GM18526 (cell line): ENCODE measurements around the gene KIAA0753.
A peak's percentile ranks its signal among the peaks of the same experiment; 100 is the strongest.

Experiments used
- POLR2A ChIP-seq: IDR thresholded peaks from 3 replicates; pipeline ENCODE4 v1.6.1; 2011; ENCODE audit not compliant: insufficient read length; ENCODE audit errors: extremely low read depth

The KIAA0753 gene

DNA sequence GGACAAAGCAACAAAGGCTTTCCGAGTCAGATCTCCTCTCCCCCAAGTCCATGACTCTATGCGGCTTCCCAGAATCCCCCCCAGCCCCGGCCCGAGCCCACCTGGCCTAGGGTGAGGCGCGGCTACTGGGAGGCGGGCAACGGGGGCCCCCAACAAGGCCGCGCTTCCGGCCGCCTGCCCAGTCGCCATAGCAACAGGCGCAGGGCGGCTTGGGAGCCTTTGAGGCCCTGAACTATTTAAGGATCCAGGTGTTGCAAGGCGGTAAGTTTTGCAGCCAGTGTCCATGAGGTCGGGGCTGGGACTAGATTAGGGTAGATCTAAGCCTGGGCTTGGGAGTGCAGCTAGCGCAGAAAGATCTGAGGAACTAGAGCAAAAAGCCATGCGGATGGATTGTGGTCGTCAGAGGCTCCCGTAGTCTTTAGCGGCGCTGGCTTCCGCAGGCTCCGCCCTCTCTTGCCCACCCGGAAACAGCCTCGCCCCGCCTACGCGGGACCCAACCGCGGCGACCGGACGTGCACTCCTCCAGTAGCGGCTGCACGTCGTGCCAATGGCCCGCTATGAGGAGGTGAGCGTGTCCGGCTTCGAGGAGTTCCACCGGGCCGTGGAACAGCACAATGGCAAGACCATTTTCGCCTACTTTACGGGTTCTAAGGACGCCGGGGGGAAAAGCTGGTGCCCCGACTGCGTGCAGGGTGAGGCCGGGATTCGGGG lies at the start of gene KIAA0753, which contains the start of gene TXNDC17:
KIAA0753 (minus strand) TSS at position 176 of the 711 bp plus-strand sequence. CDS start 5,608 bp downstream, outside the sequence.
TXNDC17 (plus strand) TSS at position 525 of the 711 bp plus-strand sequence; CDS start at position 548, 23 bp downstream.
- peak; percentile 98 for TF ChIP-seq POLR2A

DNA sequence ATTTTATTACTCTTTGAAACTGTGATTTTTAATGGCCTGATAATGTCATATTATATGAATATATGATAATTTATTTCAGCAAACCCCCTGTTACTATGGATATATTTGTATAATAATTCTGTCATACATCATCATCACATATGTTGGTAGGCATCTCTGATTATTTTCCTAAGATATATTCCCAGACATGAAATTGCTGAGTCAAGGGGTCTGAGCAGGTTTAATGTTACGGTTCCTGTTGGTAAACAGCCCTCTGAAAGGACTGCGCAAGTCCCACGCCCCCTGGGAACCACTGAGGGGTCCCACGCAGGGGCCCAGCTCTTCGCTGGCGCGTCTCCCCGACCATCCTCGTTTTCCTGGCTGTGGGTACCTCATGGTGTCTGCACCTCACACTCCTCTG lies 48.4 kb upstream of the KIAA0753 start:
- no peak for TF ChIP-seq POLR2A

DNA sequence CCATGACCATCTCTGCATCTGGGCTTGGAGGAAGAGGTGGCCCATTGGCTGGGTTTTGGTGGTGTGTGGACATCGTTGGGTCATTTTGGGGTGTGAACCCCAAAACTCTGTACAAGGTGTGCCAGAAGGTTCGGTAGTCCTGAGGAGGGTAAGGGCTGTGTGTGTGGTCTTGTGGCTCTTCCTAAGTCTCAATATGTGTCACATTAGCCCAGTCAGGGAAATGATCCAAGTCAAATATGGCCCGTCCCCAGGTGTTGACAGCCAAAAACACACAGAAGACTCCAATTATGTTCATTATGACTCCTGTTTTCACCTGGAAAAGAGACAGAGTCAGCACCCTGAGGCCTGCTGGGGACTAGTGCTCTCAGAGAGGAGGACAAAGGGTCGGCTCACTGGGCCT lies 45.5 kb upstream of the KIAA0753 start:
- TF ChIP-seq POLR2A = no peak

DNA sequence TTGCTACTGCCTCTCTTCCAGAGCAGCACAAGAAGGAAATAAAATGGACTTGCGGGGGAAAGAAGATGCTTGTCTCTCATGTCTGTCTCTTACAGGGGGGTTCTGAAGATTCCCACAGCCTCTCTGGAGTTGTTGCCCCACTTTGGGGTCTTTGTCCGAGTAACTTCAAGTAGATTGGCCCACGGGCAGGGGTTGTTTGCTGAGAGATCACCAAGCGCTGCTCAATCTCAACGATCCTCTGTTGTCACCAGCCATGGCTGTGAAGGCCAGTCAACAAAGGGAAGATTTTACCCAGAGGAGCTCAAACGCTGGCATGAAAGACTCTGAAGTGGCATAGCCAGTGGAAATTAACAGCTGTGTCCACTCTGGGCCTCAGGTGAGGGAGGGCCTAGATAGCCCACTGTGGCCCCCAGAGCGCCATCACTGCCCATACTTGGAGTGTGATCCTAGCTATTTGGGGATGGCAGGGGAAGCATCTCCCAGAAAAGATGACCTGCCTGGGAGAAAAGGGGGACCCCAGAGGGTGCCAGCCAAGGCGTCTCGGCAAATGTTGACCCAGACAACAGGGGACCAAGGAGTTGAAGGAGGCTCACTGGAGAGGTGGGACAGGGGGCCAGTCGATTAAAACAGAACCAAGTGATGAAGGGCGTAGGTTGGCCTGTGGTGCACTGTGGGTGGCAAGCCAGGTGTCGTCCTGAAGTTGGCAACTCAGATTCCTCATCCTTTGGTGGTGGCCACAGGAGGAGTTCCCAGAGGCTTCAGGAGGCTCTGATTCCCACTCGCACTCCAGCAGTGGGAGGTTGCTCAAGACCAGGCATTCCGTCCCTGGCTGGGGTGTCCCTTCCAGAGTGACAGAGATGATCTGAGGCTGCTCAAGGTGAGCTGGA lies 44.6 kb upstream of the KIAA0753 start:
- TF ChIP-seq POLR2A = no peak

DNA sequence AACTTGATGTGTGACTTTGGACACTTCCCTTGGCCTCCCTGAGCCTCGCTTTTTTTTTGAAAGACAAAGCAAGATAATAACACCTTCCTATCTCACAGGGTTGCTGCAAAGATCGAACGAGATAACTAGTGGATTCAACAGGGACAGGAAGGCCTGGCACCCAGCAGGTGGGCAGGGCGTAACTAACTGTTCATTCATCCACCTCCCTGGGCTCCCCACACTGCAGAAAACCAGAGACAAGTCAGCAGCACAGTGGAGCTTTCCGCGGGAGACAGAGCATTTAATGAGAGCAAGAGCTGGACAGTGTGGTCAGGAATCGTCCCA lies 43.9 kb upstream of the KIAA0753 start:
- no peak for TF ChIP-seq POLR2A

DNA sequence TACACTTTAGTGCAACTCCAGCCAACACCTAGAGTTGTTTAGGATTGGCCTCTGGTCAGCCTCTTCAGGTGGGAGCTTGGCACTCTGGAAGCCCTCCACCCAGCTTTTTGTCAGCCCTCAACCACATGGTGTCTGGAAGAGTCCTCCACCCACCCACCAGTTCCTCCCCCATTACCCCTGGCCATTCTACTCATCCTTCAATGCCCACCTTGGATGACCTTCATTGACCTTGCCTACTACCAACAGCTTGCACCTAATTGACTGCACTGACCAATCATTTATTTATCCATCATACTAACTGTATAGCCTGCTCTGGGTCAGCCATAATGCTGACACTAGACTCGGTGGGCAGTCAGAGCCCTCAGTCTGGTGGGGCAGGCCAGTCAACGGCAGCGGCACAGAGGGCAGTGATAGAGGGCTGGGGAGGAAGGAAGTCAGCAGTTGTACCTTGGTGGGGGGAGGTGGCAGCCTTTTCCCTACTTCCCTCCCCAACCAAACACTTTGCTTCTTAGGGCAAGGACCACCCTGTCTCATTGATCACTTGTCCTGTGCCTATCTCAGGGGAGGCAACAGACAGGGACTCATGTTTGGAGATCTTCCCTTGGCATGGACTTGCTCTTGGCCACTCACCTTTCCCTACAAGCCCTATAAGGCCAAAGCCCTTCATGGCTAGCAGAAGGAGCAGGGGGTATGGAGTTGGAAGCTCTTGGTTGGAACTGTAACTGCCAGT lies 43.4 kb upstream of the KIAA0753 start:
- no peak for TF ChIP-seq POLR2A

DNA sequence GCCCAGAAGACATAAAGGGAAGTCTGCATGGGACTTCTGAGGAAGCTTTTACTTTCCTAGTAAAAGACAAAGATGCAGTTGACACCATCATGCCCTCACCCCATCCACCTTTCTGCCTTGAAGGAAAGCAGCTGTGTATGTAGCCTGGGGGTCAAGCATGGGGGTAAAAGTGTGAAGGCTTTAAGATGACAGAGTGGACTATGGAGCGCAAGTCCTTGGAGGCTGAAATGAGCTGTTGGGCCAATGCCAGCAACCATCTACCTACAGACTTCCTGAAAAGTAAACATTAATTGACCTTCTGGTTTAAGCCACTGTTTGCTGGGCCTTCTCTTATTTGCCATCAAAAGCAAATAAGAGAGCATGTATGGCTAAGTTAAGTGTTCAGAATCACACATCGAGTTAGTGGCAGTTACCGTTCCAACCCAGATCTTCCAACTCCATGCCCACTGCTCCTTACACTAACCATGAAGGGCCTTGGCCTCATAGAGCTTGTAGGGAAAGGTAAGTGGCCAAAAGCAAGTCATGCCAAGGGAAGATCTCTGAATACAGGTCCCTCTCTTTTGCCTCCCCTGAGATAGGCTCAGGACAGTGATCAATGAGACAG lies 42.7 kb upstream of the KIAA0753 start:
- no peak for TF ChIP-seq POLR2A

DNA sequence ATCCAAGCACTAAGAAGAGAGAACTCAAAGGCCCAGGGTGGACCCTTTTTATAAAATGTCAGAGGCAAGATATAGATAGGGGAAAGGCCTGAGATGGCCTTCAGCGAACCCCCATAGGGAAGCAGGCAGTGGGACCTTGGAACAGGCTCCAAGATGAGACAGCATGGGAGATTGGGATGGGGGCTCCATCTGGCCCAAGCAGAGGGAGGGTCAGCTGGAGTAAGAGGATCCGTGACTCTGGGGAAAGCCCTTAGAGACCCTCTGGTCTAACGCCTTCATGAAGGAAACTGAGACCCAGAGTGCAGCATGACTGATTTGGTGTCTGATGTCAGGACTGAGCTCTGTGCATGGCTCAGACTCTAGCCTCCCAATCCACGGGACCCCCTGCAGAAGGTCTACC lies 41.8 kb upstream of the KIAA0753 start:
- TF ChIP-seq POLR2A = no peak

DNA sequence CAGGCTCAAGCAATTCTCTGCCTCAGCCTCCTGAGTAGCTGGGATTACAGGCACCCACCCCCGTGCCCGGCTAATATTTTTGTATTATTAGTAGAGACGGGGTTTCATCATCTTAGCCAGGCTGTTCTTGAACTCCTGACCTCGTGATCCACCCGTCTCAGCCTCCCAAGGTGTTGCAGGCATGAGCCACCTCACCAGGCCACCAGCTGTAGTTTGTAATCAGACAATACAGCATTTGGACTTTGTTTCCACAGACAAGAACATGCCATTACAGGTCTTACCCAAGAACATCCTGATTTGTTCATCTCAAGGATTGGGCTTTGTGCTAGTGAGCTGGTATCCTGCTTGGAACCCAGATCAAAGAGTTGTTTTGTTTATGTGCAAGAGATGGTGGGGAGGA lies 41.2 kb upstream of the KIAA0753 start:
- no peak for TF ChIP-seq POLR2A

DNA sequence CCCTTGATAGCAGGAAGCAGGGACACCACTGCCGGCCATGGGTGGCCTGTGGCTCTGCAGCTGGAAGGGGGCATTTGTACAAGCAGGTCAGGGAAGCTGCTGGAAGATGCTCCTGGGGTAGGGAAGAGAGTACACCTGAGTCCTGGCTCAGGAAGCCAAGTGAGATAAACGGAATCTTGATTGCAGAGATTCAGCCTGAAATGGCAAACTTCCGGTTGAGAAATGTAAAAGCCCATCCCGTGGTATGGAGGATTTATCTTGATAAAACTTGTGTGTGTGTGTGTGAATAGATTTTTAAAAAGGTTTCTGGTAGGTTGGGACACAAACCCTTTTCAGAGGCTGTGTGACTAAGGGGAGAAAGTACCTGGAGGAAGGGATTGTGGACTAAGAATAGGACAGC lies 40.7 kb upstream of the KIAA0753 start:
- TF ChIP-seq POLR2A = no peak

DNA sequence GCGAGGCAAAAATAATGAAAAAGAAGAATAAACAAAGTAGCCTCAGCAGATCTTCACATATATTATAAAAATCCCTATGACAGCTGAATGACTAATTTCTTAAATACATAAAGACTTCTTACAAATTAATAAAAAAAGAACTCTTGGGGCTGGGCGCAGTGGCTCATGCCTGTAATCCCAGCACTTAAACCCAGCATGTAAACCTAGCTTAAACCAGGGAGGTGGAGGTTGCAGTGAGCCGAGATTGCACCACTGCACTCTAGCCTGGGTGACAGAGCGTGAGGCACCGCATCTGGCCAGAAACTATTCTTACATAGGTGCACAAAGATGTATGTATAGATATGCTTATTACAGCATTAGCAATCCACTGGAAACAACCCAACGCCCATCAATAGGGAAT lies 38.7 kb upstream of the KIAA0753 start:
- no peak for TF ChIP-seq POLR2A

DNA sequence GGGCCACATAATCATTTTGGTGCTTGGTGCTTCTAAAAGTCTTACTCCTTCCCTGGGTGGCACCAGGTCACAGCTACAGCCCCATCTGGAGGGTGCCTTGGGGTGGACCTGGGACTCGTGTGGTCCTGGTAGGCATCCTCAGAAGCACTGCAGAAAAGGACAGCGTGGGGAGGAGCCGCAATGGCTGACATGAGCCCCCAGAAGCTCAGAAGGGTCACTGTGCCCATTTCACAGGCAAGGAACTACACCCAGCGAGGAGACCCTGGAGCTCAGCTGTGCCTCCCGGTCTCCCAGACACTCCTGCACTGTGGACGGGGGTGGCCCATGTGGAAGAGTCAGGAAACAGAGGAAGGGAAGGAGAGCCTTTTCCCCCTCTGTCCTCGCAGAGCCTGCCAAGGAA lies 37.4 kb upstream of the KIAA0753 start:
- TF ChIP-seq POLR2A = no peak

DNA sequence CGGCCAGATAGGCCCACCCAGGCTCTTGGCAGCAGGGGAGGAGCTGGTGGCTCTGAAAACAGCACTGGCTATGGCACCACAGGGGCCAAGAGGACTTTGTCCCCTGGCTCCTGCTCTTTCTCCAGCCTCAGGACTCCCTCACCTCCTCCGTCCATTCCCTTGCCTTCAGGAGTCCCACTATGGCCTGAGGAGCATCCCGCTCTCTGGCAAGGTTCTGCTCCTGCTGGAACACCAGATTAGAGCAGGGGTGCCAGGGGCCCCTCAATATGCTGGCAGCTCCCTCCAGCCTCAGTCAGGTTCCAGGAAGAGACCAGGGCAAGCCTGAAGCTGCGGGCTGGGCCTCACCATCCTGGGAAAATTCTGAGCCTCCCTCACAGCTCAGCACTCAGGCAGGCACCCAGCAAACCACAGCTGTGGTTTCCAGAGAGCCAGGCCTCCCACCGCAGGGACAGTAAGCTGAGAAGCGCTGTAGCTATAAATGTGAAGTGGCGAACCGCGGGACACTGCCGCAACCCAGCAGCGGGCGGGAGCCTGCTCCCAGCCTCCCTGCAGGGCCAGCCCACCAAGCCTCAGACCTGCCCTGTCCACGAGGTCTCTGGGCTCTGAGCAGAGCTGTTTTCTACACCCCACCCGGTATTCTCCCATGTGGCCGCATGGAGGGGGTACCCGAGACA lies 36.8 kb upstream of the KIAA0753 start:
- TF ChIP-seq POLR2A = no peak

DNA sequence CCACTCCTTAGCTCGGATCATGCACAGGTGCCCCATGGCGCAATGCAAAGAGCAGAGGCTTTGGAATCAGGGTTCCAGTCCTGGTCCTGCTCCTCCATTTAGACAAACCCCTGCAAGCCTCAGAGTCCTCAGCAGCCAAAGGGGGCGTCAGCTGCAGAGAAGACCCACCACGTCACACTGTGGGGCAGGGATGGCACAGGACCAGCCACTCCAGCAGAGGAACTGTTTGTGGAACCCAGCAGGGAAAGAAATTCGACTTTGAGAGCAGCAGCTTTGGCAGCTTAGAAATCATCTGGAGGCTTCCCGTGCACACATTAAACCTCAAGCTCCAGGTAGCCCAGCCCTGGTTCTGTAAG lies 36.3 kb upstream of the KIAA0753 start:
- TF ChIP-seq POLR2A = no peak
